ENCODE results near the gene IL19.

DNA sequence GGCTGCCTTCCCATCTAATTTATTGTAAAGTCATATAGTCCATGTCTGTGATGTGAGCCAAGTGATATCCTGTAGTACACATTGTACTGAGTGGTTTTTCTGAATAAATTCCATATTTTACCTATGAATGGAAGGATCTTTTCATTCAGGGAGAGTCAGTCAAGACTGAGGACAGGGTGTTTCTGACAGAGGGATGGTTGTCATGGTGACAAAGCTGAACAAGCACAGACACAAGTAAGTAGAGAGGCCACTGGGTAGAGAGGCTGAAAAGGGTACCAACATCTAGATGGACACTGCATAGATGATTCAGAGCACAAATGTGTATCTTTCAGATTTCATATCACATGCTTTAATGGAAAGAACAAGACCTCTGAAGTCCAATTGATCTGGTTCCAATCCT, 72.3 kb downstream of the IL19 start:
- TF ChIP-seq POLR2AphosphoS5 (IDR thresholded peaks at IDR 0.05) (no peak), POLR2A (IDR thresholded peaks at IDR 0.05) (no peak), EP300 (IDR thresholded peaks at IDR 0.05) (no peak)
- TF ChIP-seq, protein P1, sequence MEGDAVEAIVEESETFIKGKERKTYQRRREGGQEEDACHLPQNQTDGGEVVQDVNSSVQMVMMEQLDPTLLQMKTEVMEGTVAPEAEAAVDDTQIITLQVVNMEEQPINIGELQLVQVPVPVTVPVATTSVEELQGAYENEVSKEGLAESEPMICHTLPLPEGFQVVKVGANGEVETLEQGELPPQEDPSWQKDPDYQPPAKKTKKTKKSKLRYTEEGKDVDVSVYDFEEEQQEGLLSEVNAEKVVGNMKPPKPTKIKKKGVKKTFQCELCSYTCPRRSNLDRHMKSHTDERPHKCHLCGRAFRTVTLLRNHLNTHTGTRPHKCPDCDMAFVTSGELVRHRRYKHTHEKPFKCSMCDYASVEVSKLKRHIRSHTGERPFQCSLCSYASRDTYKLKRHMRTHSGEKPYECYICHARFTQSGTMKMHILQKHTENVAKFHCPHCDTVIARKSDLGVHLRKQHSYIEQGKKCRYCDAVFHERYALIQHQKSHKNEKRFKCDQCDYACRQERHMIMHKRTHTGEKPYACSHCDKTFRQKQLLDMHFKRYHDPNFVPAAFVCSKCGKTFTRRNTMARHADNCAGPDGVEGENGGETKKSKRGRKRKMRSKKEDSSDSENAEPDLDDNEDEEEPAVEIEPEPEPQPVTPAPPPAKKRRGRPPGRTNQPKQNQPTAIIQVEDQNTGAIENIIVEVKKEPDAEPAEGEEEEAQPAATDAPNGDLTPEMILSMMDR (IDR thresholded peaks at IDR 0.05) = no peak

Data from stomach (tissue), 4 donors.